NCI-H2196 (cell line): ENCODE measurements around the gene COL5A1.
"Not testable (repeated sequence)": the region's sequence is repeated elsewhere in the genome, so short reads cannot be mapped to it uniquely, and the experiment has no call there.

Experiments
- DNase-seq: peaks from one replicate; lab custom pipeline; 2025; ENCODE audit not compliant: unreplicated experiment; lab: John Stamatoyannopoulos, UW

The COL5A1 gene

GRCh38 chr9:134638502-134639090 is 3.0 kb upstream of the COL5A1 start:
- DNase-seq, result no peak

- no peak for DNase-seq
Observed at GRCh38 chr9:134639994-134640393, 1.6 kb upstream of the COL5A1 start.

GRCh38 chr9:134640506-134641172 is 964 bp upstream of the COL5A1 start:
- no peak for DNase-seq

- DNase-seq, result no peak
Observed at GRCh38 chr9:134641990-134642384, 384 bp downstream of the COL5A1 start.

GRCh38 chr9:134642385-134643181 is 980 bp downstream of the COL5A1 start:
- DNase-seq, result no peak

GRCh38 chr9:134643222-134643671 is 1.6 kb downstream of the COL5A1 start:
- no peak for DNase-seq

- not testable (repeated sequence) for DNase-seq
Observed at GRCh38 chr9:134644401-134644724, 2.8 kb downstream of the COL5A1 start.

GRCh38 chr9:134644725-134645606 is 3.4 kb downstream of the COL5A1 start:
- no peak for DNase-seq

GRCh38 chr9:134645607-134646365 is 4.2 kb downstream of the COL5A1 start:
- DNase-seq, result no peak

- no peak for DNase-seq
Observed at GRCh38 chr9:134647359-134648080, 5.9 kb downstream of the COL5A1 start.

GRCh38 chr9:134648701-134649530 is 7.3 kb downstream of the COL5A1 start:
- no peak for DNase-seq

- DNase-seq, result no peak
Observed at GRCh38 chr9:134650431-134651190, 9.0 kb downstream of the COL5A1 start.

GRCh38 chr9:134651226-134651905 is 9.8 kb downstream of the COL5A1 start:
- DNase-seq, result no peak

- no peak for DNase-seq
Observed at GRCh38 chr9:134652291-134653225, 11.0 kb downstream of the COL5A1 start.

GRCh38 chr9:134653259-134654009 is 11.8 kb downstream of the COL5A1 start:
- DNase-seq, result no peak

- no peak for DNase-seq
Observed at GRCh38 chr9:134655101-134655500, 13.5 kb downstream of the COL5A1 start.
